ENCODE data around the gene REPS2. TPM values are rescaled to one million over a fixed set of nuclear protein-coding genes. Genes with fewer than 3 reads are reported as not detected.
A peak's percentile ranks its signal among the peaks of the same experiment; 100 is the strongest.

REPS2 gene
- total RNA-seq, 1 experiment from 2014 or later = 1.7 TPM

DNA sequence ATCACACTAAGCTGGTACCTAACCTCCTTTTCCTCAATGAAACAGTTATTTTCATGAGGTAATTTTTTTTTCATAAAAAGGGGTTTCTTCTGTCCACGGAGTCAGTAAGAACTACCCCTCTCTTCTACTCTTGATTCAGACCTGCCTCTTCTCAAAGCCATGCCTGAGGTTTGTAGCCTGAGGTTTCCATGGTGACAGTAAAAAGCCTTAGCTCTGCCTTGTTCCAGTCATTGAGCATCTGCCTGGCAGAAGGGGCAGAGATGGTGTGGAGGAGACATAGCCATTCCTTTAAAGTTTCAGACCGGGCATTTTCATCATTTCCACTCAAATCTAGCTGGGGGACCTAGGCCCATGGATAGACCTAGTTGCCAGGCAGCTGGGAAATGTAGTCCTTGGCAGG lies 135.5 kb downstream of the REPS2 start:
- no peak for DNase-seq (ENCODE audit: low read depth)

DNA sequence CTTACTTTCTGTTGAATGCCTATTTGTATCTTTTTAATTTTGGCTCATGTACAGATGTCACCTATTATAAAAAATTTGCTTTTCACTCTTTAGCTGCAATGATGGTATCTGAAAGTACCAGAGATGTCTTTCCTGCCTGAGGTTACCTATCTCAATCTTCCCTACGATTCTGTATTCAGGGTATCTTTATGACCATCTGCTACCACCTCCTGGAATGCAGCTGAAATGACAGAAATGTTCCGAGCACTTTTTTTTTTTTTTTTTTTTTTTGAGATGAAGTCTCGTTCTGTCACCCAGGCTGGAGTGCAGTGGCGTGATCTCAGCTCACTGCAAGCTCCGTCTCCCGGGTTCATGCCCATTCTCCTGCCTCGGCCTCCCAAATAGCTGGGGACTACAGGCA lies 136.4 kb downstream of the REPS2 start:
- peak; percentile 13 for DNase-seq (ENCODE audit: low read depth)

- no peak for DNase-seq (ENCODE audit: low read depth)
Measured at GRCh38 chrX:17086317-17086716, 139.9 kb downstream of the REPS2 start.

DNA sequence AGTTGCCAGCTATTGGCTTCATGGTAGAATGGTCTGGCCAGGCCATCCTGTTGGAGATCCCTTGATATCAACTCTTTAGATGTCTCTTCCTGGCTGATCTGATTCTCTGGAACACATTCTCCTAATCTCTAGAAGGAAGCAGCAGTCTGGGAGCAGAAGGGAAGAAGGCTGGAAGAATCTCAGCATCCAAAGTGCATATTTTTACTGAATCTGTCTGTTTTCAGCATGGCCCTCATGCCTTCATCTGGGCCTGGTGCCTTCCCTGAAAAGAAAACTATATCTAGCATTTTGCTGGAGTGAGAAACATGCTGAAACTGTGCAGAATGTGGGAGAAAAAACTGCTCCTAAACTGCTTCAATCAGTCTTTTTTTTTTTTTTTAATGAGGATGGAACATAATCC lies 148.7 kb downstream of the REPS2 start:
- no peak for DNase-seq (ENCODE audit: low read depth)

DNA sequence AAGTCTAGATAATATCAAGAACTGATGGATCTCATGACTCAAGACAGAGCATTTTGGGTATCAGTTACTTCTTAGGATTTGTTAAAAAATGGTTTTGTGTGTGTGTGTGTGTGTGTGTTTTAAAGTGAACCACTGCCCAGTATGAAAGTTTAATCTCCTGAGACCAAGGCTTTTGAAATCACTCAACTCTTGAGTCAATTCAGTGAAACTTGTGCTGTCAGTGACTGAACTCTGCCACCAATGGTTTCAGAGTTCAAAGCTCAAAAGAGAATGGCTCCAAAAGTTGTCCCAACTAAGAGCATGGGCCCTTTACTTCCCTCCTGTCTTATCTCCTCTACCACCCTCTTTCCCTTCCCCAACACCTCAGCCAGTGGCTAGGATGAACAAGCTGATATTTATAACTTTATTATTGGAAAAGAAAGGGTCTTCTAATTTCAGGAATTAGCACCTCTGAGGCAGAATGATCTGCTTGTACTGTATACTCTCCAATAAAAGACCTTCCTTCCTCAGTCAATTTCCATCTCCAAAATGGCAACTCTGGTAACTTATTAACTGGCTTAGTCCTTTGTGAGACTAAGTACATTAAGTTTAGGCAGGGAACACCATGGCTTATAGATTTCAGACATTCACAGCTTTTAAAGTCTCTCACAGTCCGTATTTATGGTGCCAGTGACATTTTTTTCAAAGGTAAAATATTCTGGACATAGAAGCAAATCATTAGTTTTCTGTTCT lies 152.2 kb downstream of the REPS2 start:
- DNase-seq (ENCODE audit: low read depth) = no peak

GRCh38 chrX:17104433-17104832 lies 158.0 kb downstream of the REPS2 start:
- DNase-seq (ENCODE audit: low read depth) = no peak

DNA sequence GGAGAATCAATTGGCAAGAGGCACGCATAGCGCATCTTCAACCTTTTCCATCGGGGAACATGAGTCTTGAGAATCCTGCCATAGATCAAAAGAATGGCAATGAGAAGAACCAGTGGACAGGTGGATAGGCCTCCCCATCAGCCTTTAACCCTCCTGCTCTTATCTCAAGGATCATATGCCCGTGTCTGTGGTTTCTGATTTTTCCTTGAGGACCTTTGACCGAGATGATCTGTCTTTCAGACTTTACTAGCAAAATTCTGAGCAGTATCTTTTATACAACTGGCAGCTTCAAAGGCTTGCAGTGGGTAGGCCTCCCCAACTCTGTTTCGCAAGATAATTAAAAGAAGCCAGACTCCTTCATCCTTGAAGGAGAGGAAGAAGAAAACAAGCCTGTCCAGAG lies 174.4 kb downstream of the REPS2 start:
- DNase-seq (ENCODE audit: low read depth) = no peak

GRCh38 chrX:17154001-17154400 lies 207.5 kb downstream of the REPS2 start:
- DNase-seq (ENCODE audit: low read depth) = no peak

GRCh38 chrX:17160975-17161374 lies 214.5 kb downstream of the REPS2 start:
- no peak for DNase-seq (ENCODE audit: low read depth)

- no peak for DNase-seq (ENCODE audit: low read depth)
Measured at GRCh38 chrX:17161991-17162390, 215.5 kb downstream of the REPS2 start.

- no peak for DNase-seq (ENCODE audit: low read depth)
Measured at GRCh38 chrX:17164079-17164478, 217.6 kb downstream of the REPS2 start.

GRCh38 chrX:17164941-17165340 lies 218.5 kb downstream of the REPS2 start:
- DNase-seq (ENCODE audit: low read depth) = no peak

DNA sequence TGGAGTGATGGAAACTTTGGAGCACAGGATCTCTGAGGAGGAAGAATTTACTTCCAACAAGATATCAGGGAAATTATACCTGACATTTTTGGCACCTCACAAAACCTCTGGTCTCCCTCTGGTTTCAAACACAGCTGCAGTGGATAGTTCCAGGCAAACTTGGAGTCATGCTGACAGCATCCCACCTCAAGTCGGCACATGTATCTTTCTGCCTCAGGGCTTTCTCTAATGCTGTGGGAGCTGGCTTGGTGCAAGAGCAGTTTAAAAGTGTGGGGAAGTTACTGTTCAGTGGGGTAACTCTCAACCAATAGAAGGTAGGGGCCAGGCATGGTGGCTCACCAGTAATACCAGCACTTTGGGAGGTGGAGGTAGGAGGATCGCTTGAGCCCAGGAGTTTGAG lies 221.5 kb downstream of the REPS2 start:
- DNase-seq (ENCODE audit: low read depth) = no peak

DNA sequence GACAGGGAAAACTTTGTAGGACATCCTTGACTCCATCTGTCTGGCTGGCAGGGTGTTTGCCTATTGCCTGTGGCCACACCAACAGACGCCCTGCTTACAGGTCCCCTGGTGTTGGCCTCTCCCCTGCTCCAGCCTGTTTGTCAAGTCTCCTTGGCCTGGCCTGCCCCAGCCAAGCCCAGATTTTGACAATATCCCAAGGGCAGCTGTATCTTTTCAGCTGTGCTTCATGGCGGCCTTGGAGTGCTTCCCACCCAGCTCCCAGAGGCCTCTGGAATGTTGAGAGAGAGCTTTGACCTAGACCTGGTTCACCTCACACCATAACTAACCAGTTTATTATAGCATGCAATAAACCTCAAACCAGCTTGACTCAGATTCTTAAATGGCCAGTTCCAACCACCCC lies 224.5 kb downstream of the REPS2 start:
- no peak for DNase-seq (ENCODE audit: low read depth)

DNA sequence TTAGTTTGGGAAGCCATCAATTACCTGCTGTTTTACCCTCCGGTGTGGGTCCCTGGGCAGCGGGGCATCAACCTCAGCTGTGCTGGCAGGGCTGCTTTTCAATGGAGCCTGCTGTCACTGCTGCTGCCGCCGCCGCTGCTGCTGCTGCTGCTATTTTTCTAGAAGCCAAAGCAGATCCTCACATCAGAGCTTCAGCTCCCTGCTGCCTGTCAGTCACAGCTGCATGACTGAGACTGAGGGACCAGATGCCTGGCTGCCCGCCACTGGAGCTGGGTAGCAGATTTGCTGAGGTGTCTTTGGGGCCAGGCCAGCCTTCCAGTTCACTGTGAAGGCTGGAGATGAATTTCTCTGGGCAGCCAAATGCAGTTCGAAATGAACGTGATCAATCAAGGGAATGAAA lies 228.2 kb downstream of the REPS2 start:
- no peak for DNase-seq (ENCODE audit: low read depth)

- no peak for DNase-seq (ENCODE audit: low read depth)
Measured at GRCh38 chrX:17182317-17182716, 235.9 kb downstream of the REPS2 start.

DNA sequence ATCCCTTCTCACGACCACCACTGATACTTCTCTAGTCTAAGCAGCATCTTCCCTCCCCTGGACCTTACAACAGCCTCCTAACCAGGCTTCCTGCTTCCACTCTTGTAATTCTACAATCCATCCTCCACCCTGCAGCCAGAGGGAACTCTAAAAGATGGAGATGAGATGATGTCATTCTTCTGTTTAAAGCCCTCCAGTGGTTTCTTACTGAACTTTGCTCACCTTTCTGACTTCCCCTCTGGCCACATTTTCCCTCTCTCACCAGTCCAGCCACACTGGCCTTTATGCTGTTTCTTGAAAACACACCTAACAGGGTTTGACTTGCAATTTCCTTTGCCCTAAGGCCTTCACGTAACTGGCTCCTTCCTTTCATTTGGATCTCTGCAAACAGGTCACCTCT lies 237.1 kb downstream of the REPS2 start:
- no peak for DNase-seq (ENCODE audit: low read depth)

- no peak for DNase-seq (ENCODE audit: low read depth)
Measured at GRCh38 chrX:17185431-17185830, 239.0 kb downstream of the REPS2 start.

- no peak for DNase-seq (ENCODE audit: low read depth)
Measured at GRCh38 chrX:17187136-17187756, 240.8 kb downstream of the REPS2 start.

GRCh38 chrX:17192106-17192505 lies 245.6 kb downstream of the REPS2 start:
- DNase-seq (ENCODE audit: low read depth) = no peak
